GM12892 (cell line): Measurements from ENCODE around the gene GPC5.

Experiments
- DNase-seq: peaks from one replicate; pipeline ENCODE4 v3.0.0; 2011; ENCODE audit not compliant: insufficient read length
- FAIRE-seq: peaks from 2 replicates; lab custom pipeline; 2011; peaks lifted over from hg19 to GRCh38; lab: Jason Lieb, UNC
- POLR2A ChIP-seq: IDR thresholded peaks from 2 replicates; pipeline ENCODE4 v1.6.1; 2011; ENCODE audit warnings: low read depth, low read length, control low read depth
- POLR2AphosphoS5 ChIP-seq: IDR thresholded peaks from 2 replicates; pipeline ENCODE4 v1.6.1; 2011; ENCODE audit warnings: low read depth, low read length, control low read depth
- TAF1 ChIP-seq: IDR thresholded peaks from 2 replicates; pipeline ENCODE4 v1.6.1; 2011; ENCODE audit warnings: low read depth, mild to moderate bottlenecking, control low read depth, low read length, borderline replicate concordance

Gene GPC5

GRCh38 chr13:92549276-92549675, 1150.9 kb downstream of the GPC5 start:
- TF ChIP-seq POLR2AphosphoS5 (no peak), POLR2A (no peak), TAF1 (no peak)
- DNase-seq (no peak), FAIRE-seq (no peak)

DNA sequence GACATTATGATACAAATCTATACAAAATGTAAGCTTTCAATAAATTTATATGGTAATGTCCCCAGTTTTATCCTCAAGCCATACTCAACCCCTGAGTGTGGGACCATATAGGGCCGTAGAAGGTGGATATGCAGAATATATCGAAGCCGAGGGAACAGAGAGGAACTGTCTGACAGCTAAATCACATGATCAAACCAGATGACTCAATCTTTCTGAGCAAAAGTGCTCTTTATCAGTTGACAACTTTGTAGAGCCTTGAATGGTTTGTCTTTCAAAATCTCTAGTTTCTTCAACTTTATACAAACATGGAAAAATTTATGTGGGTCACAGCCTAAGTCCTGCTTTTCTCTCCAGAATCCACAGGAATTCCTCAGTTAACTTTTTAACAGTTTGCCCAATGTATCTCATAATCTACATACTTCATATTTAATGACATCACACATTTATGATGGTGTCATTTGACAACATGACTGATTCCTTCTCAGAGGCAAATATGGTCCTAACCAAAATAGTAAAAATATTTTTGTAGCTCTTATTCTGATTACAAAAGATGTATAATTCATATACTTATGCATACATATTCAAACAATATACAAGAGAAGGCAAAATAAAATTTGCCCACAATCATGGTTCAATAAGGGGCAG, 1155.2 kb downstream of the GPC5 start:
- FAIRE-seq = no peak
- DNase-seq = no peak
- TF ChIP-seq POLR2A = no peak

- FAIRE-seq (no peak), DNase-seq (no peak)
- TF ChIP-seq TAF1 (no peak), POLR2AphosphoS5 (no peak), POLR2A (no peak)
These were observed 1162.5 kb downstream of the GPC5 start for GRCh38 chr13:92560883-92561282.

- FAIRE-seq = no peak
- DNase-seq = no peak
- TF ChIP-seq TAF1 = no peak
- no peak for TF ChIP-seq POLR2A
- no peak for TF ChIP-seq POLR2AphosphoS5
These were observed 1166.5 kb downstream of the GPC5 start for GRCh38 chr13:92564942-92565341.

DNA sequence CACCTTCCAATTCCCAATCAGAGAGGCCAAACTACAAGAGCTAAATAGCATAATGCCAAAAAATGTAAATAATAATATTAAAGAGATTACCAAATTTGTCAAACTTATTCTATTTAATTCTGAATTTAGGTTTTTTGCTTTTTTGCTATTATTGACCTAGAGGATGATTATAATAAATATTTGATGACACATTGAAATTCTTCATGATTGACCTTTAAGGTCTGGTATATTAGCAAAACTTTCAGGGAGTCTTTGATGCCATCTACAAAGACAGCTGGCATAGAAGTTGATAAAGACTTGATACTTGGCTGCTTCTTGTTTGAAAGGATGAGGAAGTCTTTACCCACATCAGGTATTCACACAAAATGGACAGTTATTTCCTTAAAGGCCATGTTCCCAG, 1168.3 kb downstream of the GPC5 start:
- DNase-seq (no peak), FAIRE-seq (no peak)
- TF ChIP-seq POLR2AphosphoS5 = no peak
- TF ChIP-seq TAF1 = no peak
- no peak for TF ChIP-seq POLR2A

DNA sequence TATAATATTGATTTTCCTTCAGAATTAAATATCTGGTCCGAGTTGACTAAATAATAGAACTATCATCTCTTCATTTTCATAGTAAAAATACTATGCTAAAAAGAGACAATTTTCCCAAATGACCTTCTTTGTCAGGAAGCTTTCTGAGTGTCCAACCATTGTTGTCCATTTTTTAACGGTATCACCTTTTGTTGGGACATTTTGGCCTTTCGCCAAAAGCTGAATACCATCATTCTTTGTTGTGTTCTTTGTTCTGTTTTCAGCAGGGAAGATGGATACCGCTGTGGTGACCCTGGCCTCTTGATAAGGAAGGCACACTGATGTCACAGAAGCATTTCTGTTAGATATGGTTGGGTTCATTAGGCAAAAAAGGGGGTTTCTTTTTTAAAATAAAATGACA, 1173.8 kb downstream of the GPC5 start:
- TF ChIP-seq TAF1 = no peak
- no peak for TF ChIP-seq POLR2A
- no peak for TF ChIP-seq POLR2AphosphoS5
- FAIRE-seq (no peak), DNase-seq (no peak)

DNA sequence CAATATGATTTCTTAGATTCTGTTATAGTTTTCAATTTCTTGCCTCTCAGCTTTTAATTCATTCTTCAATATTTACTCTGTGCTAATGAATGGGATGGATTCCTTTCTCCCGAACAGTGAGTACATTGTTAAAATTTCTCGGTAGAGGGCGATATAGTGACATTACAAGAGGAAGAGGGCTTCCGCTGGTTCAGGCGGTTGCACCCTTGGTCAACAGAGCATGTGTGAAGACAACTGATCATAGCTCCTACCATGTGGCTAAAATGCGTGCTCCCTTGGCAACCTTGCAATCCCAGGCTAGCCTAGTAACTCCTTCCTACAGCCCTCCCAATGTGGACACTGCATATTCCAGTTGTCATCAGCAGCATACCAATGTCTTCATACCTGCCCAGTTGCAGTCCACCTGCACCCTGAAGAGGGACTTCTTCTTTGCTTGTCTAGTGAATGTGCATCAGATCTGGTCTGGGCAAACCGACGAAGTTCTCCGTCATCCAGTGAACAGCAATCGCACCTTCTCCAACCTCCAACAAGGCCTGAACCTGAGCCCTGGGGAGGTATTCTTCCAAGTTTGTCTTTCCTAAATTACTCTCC, 1175.1 kb downstream of the GPC5 start:
- FAIRE-seq = no peak
- TF ChIP-seq POLR2AphosphoS5 (no peak), TAF1 (no peak), POLR2A (no peak)
- no peak for DNase-seq

DNA sequence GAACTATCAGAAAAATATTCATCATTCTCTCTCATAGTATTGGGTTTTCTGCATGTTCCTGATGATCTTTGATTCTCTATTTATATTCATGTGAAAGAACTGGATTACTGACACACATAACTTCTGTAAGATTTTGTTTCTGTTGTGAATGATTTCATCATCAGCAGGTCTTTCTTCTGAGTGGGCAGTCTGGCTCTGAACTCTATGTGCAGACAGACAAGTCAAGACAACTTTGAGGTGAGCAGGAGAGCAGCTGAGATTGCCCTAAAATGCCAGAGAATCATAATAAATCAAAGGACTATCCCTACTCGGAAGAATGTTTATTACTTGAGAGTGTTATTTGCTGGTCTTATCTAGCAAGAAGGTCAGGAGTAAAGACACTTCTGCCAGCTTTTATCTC, 1176.1 kb downstream of the GPC5 start:
- TF ChIP-seq POLR2A (no peak), POLR2AphosphoS5 (no peak), TAF1 (no peak)
- FAIRE-seq (no peak), DNase-seq (no peak)

GRCh38 chr13:92575777-92576176, 1177.4 kb downstream of the GPC5 start:
- TF ChIP-seq TAF1 = no peak
- DNase-seq = no peak
- FAIRE-seq = no peak

GRCh38 chr13:92578358-92578757, 1179.9 kb downstream of the GPC5 start:
- DNase-seq = no peak
- FAIRE-seq = no peak
- no peak for TF ChIP-seq TAF1
- no peak for TF ChIP-seq POLR2A
- TF ChIP-seq POLR2AphosphoS5 = no peak

DNA sequence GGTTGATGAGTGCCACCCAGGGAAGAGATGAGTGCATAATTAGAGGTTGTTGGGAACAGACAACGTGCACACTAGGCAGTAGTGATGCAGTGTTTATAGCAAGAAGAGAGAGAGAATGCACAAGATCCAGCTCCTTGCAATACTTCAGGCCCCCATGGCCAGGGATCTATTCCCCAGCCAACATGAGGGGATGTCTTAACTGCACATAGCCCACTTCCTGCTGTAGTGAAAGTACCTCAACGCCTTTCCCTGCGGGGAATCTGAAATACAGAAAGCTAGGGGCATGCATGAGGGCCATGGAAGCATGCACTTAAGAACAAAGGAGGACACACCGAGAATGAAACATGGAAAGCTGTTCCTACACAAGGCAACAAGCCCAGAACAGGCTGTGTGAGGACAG, 1191.5 kb downstream of the GPC5 start:
- DNase-seq (no peak), FAIRE-seq (no peak)
- TF ChIP-seq POLR2A (no peak), TAF1 (no peak), POLR2AphosphoS5 (no peak)

DNA sequence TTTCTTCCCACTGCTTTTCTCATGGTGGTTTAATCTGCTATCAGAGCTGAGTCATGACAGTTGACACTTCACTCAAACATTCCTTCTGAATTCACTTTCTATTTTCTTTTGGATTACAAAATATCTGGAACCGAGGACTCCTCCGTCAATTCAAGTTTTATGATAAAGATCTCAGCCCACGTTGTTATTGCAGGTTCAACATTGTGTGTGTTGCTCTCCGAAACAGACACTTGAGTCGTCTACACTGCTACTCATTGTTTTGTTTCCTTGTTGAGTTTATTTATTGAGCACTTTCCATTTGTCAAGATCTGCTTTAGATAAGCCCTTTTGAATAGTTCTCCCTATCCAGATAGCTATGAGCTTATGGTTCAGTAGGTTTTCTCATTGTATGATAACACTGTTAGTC, 1192.1 kb downstream of the GPC5 start:
- no peak for DNase-seq

DNA sequence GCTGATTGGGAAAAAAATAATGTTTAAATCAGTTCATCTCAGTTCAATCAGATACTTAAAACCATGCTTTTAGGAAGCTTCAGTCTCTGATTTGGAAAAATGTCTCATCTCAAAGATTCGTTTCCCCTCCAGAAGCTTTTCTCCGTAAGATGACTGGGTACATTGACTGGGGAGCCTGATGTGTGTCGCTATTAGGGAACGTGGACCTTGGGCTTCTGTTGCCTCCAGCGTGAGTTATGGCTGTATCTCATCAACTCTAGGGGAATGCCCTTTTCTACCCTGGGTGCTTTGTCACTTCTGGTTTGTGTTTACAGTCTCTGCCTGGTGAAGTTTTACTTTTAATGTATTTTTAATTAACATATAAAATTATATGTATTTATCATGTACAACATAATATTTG, 1192.7 kb downstream of the GPC5 start:
- FAIRE-seq (no peak), DNase-seq (no peak)
- no peak for TF ChIP-seq POLR2A
- TF ChIP-seq TAF1 = no peak
- TF ChIP-seq POLR2AphosphoS5 = no peak

More for the DNA sequence above, 1192.1 kb downstream of the GPC5 start:
- no peak for TF ChIP-seq POLR2AphosphoS5
- TF ChIP-seq TAF1 = no peak
- no peak for TF ChIP-seq POLR2A
- no peak for FAIRE-seq
